ENCODE measurements around the gene SPTBN5. TPM values are rescaled to one million over a fixed set of nuclear protein-coding genes. Genes with fewer than 3 reads are reported as not detected.

Gene SPTBN5
- total RNA-seq, 2 experiments from 2014 or later = 0.03 to 0.17 TPM

DNA sequence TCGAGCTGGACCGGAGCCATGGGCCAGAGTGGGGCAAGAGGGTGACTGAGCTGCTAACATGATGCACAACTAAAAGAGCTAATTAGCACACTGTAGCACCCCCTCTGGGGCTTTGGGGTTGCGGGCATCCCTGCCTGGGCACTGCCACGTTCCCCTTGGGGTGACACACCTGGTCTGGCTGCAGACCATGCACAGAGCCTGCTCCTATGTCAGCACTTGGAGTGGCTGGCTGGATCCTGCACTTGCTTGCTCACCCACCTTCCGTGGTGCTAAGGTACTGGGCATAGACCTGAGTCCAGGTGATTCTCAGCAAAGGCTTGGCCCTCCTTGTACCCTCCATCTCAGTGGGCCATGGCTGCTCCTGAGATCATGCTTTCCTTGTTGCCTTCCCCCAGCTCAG is 12.8 kb upstream of the SPTBN5 start:
- no peak overlapping the region for H3K27ac ChIP-seq (ENCODE audit: low read depth, low read length, poor library complexity, severe bottlenecking)
- ChIA-PET POLR2A (no interaction called here), CTCF (ENCODE audit: unreplicated experiment) (no interaction called here)
- BruUV-seq (replicated peaks) = no TSS peak
- no peak for DNase-seq (ENCODE audit: low spot score)
- H3K9me3 ChIP-seq (ENCODE audit: low read length) = peaks cover 18% of the 10 kb centered on the region; the same call in 1 of the 2 replicates
- peaks cover 52% of the 10 kb centered on the region for H3K36me3 ChIP-seq (ENCODE audit: insufficient read depth, low read length)
- no peak for TF ChIP-seq EZH2phosphoT487 (IDR thresholded peaks at IDR 0.05; ENCODE audit: borderline replicate concordance, low read depth, low read length)
- TF ChIP-seq, protein P1, sequence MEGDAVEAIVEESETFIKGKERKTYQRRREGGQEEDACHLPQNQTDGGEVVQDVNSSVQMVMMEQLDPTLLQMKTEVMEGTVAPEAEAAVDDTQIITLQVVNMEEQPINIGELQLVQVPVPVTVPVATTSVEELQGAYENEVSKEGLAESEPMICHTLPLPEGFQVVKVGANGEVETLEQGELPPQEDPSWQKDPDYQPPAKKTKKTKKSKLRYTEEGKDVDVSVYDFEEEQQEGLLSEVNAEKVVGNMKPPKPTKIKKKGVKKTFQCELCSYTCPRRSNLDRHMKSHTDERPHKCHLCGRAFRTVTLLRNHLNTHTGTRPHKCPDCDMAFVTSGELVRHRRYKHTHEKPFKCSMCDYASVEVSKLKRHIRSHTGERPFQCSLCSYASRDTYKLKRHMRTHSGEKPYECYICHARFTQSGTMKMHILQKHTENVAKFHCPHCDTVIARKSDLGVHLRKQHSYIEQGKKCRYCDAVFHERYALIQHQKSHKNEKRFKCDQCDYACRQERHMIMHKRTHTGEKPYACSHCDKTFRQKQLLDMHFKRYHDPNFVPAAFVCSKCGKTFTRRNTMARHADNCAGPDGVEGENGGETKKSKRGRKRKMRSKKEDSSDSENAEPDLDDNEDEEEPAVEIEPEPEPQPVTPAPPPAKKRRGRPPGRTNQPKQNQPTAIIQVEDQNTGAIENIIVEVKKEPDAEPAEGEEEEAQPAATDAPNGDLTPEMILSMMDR (conservative IDR thresholded peaks at IDR 0.05; ENCODE audit: low read length) = no peak
- no peaks in the 10 kb centered on the region for H3K9me2 ChIP-seq (ENCODE audit: insufficient read depth, low read length)
- no peak overlapping the region for H3K4me2 ChIP-seq (ENCODE audit: low read length)
- no peaks in the 10 kb centered on the region for H3K79me2 ChIP-seq (ENCODE audit: insufficient read depth, low read depth, low read length)
- H2AFZ ChIP-seq (ENCODE audit: low read length) = no peak overlapping the region
- H3K4me3 ChIP-seq (ENCODE audit: low read depth, low read length, poor library complexity, severe bottlenecking) = no peak overlapping the region
- intact Hi-C loops (cut with micrococcal nuclease; ENCODE audit: unreplicated experiment) = no loop called here
- no peaks in the 10 kb centered on the region for H3K4me1 ChIP-seq (ENCODE audit: insufficient read depth, low read length, poor library complexity, severe bottlenecking)
- no peaks in the 10 kb centered on the region for H4K20me1 ChIP-seq (ENCODE audit: insufficient read depth, low read length)

DNA sequence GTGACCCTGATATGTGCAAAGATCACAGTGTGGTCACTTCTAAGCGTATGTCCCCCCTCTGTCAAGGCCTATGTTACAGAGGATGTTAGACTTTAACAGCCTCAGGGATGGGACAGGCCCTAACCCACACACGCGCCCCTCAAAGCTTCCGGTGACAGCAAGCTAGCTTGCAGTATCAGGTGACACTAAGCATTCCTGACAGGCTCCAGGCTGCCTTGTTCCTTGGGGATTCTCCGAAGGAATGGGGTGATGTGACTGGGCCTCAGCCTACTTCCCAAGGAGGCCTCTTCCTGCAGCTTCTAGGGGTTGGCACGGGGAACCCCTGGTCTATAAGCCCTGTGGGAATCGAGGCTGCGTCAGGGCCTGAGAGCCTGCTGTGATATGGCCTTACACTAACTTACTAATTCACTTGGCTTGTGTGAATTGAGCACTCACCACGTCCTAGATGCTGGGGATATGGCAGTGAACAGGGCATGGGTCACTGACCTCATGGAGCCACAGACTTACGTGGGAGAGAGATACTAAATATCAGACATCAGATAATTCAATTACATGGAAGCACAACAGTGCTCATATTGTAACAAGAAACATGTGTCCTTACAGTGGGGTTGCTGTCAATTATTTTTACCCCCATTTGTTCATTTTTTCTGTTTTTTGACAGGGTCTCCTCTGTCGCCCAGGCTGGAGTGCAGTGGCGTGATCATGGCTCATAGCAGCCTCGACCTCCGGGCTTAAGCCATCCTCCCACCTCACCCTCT is 11.4 kb upstream of the SPTBN5 start:
- no peak for DNase-seq (ENCODE audit: low spot score)
- no peaks in the 10 kb centered on the region for H3K9me2 ChIP-seq (ENCODE audit: insufficient read depth, low read length)
- no TSS peak for BruUV-seq (replicated peaks)
- no peaks in the 10 kb centered on the region for H3K4me1 ChIP-seq (ENCODE audit: insufficient read depth, low read length, poor library complexity, severe bottlenecking)
- H3K79me2 ChIP-seq (ENCODE audit: insufficient read depth, low read depth, low read length) = no peaks in the 10 kb centered on the region
- intact Hi-C loops (cut with micrococcal nuclease; ENCODE audit: unreplicated experiment) = no loop called here
- no peak overlapping the region for H3K4me3 ChIP-seq (ENCODE audit: low read depth, low read length, poor library complexity, severe bottlenecking)
- H3K4me2 ChIP-seq (ENCODE audit: low read length) = no peak overlapping the region
- ChIA-PET CTCF (ENCODE audit: unreplicated experiment) (interaction anchor here (0.7 to 1.6 kb wide), 3 partner anchors 13 to 169 kb away, joined by 3 to 13 read pairs (median 4); partner anchors contain the start of gene MAPKBP1), POLR2A (interaction anchor here (0.5 to 1.0 kb wide), 3 partner anchors 67 to 930 kb away, joined by 3 to 4 read pairs (median 3); partner anchors contain the start of gene EHD4)
- no peaks in the 10 kb centered on the region for H4K20me1 ChIP-seq (ENCODE audit: insufficient read depth, low read length)
- no peak overlapping the region for H3K27ac ChIP-seq (ENCODE audit: low read depth, low read length, poor library complexity, severe bottlenecking)
- peaks cover 18% of the 10 kb centered on the region; the same call in 1 of the 2 replicates for H3K9me3 ChIP-seq (ENCODE audit: low read length)
- H2AFZ ChIP-seq (ENCODE audit: low read length) = no peak overlapping the region
- TF ChIP-seq, protein P1 (conservative IDR thresholded peaks at IDR 0.05; ENCODE audit: low read length) = no peak
- no peak for TF ChIP-seq EZH2phosphoT487 (IDR thresholded peaks at IDR 0.05; ENCODE audit: borderline replicate concordance, low read depth, low read length)
- peaks cover 58% of the 10 kb centered on the region for H3K36me3 ChIP-seq (ENCODE audit: insufficient read depth, low read length)
